Neutrophil (primary cell): Measurements from ENCODE around the gene NDNF.

Source experiments
- H3K27ac ChIP-seq: fragments of 200-600 bp; sonication (generic); 2 replicates; pipeline ENCODE4 v1.5.1; 2016; ENCODE audit warnings: mild to moderate bottlenecking, moderate library complexity
- H3K27me3 ChIP-seq: fragments of 200-600 bp; sonication (generic); 2 replicates; pipeline ENCODE4 v1.6.0; 2016; ENCODE audit warnings: mild to moderate bottlenecking
- H3K36me3 ChIP-seq: fragments of 200-600 bp; sonication (generic); 2 replicates; pipeline ENCODE4 v1.5.1; 2017
- H3K4me1 ChIP-seq, 2 experiments: fragments of 200-600 bp in 1 of 2; sonication (generic) in 1 of 2; 1 replicate in 1 of 2; 2 replicates in 1 of 2; pipeline versions ENCODE4 v1.5.1 to v1.6.1; 2013 to 2016; ENCODE audit warnings: low read depth in 1 of 2, low read length in 1 of 2, mild to moderate bottlenecking in 1 of 2, moderate library complexity in 1 of 2; ENCODE audit not compliant: control insufficient read depth in 1 of 2, insufficient read depth in 1 of 2
- H3K4me3 ChIP-seq, 2 experiments: fragments of 200-600 bp in 1 of 2; sonication (generic) in 1 of 2; 1 replicate in 1 of 2; 2 replicates in 1 of 2; pipeline ENCODE4 v1.5.1; 2013 to 2016; ENCODE audit warnings: low read depth in 1 of 2, low read length in 1 of 2, mild to moderate bottlenecking in 1 of 2, moderate library complexity in 1 of 2
- H3K9me3 ChIP-seq: fragments of 200-600 bp; sonication (generic); 2 replicates; pipeline ENCODE4 v1.5.1; 2016
- TF ChIP-seq, protein P1 (sequence below): fragments of 200-600 bp; sonication (generic); IDR thresholded peaks from 2 replicates; pipeline ENCODE4 v1.5.1; 2016; ENCODE audit warnings: antibody characterized with exemption

The NDNF gene

DNA sequence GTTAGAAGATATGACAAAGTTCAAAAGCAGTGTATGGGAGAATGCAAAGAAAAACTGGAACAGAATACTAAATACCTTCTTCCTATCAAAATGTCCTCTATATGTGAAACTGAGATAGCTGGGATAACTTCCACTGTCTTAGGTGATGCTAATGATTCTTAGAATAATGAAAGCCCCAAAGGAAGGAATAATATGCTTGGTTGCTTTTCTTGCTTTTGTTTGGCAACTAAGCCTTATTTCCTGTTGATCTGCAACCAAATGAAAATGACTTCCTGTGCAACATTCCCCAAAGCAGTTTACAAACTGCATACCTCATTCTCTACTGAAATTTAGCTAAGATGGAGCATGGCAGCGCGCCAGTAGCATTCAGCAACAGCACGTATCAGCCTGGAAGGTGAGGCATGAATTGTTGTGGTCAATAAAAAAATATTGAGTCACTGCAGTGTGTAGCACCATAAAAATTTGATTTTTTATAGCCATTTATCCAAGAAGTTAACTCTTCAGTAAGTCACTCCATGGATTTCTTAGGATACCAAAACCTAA is 18.7 kb downstream of the NDNF start:
- no peaks in the 10 kb centered on the region for H3K9me3 ChIP-seq
- H3K4me1 ChIP-seq = peaks cover 0 to 3% of the 10 kb centered on the region in 2 experiments
- H3K36me3 ChIP-seq = no peaks in the 10 kb centered on the region
- no peak overlapping the region for H3K27ac ChIP-seq
- no peak overlapping the region for H3K4me3 ChIP-seq
- peaks cover 27% of the 10 kb centered on the region for H3K27me3 ChIP-seq
- TF ChIP-seq, protein P1, sequence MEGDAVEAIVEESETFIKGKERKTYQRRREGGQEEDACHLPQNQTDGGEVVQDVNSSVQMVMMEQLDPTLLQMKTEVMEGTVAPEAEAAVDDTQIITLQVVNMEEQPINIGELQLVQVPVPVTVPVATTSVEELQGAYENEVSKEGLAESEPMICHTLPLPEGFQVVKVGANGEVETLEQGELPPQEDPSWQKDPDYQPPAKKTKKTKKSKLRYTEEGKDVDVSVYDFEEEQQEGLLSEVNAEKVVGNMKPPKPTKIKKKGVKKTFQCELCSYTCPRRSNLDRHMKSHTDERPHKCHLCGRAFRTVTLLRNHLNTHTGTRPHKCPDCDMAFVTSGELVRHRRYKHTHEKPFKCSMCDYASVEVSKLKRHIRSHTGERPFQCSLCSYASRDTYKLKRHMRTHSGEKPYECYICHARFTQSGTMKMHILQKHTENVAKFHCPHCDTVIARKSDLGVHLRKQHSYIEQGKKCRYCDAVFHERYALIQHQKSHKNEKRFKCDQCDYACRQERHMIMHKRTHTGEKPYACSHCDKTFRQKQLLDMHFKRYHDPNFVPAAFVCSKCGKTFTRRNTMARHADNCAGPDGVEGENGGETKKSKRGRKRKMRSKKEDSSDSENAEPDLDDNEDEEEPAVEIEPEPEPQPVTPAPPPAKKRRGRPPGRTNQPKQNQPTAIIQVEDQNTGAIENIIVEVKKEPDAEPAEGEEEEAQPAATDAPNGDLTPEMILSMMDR = no peak

DNA sequence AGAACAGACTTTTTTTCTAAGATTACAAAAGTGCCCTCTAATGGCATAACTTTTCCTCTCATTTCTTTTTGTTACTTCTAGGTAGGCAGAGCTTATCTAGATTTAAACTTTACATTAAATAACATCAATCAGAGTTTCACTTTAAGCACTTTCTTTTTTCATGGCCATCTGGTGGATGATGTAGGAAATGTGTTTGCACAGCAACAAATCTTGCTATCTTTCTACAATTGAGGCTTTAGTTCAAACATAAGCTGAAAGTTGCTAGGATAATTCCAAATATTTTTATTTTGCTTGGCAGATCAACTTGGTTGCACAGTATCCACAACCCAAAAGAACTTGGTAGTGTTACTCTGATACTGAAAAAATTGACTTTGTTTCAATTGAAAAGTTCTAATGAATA is 22.0 kb downstream of the NDNF start:
- Histone ChIP-seq H3K27ac (no peak overlapping the region), H3K36me3 (no peaks in the 10 kb centered on the region), H3K27me3 (peaks cover 16% of the 10 kb centered on the region), H3K4me3 (no peak overlapping the region), H3K9me3 (no peaks in the 10 kb centered on the region), H3K4me1 (peaks cover 0 to 3% of the 10 kb centered on the region in 2 experiments)
- TF ChIP-seq, protein P1 = no peak

DNA sequence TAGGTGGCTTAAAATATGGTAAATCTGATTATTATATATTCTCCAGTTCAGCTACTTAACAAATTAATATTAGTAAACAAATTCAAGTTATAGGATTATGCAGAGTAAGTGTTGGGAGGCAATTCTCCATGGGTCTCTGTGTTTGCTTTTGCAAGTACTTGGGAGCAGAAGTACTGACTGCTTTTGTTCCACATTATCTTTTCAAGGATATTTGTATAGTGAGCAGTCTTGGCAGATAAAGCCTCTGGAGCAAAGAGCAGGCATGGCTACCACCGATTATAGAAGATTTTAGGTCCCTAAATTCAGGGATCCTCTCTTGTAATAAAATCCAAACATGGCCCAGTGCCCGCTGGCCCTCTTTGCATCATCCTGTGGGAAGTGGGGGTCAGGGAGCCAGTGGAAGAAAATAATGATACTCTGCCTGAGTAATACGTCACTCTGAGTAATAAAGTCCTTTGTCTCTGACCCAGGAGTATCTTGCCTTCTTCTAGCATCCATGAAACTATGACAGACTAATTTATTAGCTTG is 23.2 kb downstream of the NDNF start:
- TF ChIP-seq, protein P1 = no peak
- peaks cover 16% of the 10 kb centered on the region for H3K27me3 ChIP-seq
- H3K27ac ChIP-seq = no peak overlapping the region
- H3K4me3 ChIP-seq = no peak overlapping the region
- peaks cover 0 to 3% of the 10 kb centered on the region in 2 experiments for H3K4me1 ChIP-seq
- no peaks in the 10 kb centered on the region for H3K36me3 ChIP-seq
- H3K9me3 ChIP-seq = no peaks in the 10 kb centered on the region

DNA sequence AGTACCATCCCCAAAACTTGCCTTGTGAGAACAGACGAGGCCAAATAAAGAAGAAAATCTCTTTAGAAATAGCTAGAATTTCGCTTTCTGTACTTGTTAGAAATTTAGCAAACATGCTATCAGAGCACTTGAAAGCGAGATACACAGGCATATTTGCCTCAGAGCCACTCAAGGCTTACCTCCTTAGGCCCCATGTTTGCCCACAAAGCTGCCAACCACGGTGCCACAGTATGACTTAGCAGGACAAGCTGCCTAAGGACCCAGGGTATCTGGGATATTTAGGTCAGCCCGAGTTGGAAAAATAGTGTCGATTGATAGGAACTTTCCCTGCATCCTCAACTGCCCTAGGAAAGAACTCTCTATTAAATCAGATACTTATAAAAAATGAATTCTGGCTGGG is 24.2 kb downstream of the NDNF start:
- H3K27me3 ChIP-seq = peaks cover 16% of the 10 kb centered on the region
- TF ChIP-seq, protein P1 = no peak
- H3K9me3 ChIP-seq = no peaks in the 10 kb centered on the region
- H3K36me3 ChIP-seq = no peaks in the 10 kb centered on the region
- H3K4me3 ChIP-seq = no peak overlapping the region
- no peak overlapping the region for H3K27ac ChIP-seq
- H3K4me1 ChIP-seq = no peaks in the 10 kb centered on the region

DNA sequence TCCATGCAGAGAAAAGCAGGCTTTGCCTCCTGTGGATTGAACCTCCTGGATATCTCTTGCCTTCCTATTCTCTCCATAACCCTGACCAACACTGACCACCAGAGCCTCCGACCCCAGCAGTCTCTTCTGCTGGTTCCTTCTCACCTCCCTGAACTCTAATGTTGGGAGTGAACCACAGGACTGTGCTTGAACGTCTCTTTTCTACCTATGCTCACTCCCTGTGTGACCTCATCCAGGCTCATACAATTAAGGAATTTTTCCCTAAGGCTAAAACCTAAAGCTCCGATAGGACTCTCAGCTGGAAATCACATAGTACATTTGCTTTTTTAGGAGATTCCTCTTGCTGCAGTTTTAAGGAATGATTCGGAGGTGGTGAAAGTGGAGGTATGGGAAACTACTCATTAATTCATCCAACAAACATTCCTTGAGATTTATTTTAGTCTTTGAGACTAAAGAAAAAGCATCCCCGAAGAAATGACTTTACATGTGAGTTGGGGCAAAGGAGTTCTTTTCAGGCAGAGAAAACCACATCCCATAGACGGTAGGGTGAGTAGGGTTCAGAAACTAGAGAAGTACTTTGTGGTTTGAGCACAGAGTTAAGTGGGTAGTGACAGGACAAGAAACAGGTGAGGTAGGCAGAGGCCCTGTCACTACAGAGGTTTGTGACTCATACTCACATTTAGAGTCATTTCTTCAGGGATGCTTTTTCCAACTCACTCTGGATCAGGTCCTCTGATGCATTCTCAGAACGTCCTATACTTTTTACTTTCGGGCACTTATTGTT is 30.8 kb downstream of the NDNF start:
- Histone ChIP-seq H3K4me3 (no peak overlapping the region), H3K27me3 (peaks cover 7% of the 10 kb centered on the region), H3K9me3 (no peaks in the 10 kb centered on the region), H3K4me1 (no peaks in the 10 kb centered on the region), H3K36me3 (no peaks in the 10 kb centered on the region), H3K27ac (no peak overlapping the region)
- TF ChIP-seq, protein P1 = no peak
